ENCODE data around the gene ZMIZ1.

Gene ZMIZ1

DNA sequence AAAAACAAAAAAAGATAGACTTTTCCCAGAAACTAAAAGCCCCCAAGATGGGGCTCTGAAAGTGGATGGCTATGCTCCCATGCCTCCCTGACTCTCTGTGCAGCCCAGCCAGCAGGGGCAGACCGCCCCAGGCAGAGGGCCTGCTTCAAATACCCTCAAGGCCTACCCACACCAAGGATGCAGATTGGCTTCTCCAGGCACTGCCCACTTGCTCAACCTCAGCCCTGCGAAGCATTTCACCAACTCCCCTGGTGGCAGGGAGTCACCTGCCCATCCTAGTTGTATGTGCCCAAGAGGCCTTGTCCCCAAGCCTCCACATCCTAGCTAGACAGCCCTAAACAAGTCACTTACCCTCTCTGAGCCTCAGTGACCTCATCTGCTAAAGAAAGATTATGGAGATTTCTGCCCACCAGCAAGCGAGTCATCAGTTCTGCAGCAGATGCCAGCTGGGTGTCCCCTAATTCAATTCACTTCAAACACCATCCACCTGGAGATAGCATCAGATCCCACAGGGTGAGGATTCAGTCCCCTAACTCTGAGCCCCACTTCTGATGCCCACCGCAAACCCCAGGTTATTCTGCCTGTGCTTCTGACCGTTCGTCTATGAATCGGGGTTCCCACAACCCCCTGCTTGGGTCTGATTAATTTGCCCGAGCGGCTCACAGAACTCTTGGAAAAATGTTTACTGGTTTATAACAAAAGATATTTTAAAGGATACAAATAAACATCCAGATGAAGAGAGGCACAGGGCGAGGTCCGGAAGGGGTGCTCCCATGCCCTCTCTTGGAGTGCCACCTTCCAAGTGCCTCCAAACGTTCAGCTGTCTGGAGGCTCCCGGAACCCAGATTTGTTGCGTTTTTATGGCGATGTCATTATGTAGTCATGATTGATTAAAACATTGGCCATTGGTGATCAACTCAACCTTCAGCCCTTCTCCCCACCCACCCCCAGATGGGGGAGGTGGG is 18.6 kb upstream of the ZMIZ1 start:
- Histone ChIP-seq H3K4me1 (ENCODE audit: insufficient read depth, insufficient read length) (peaks cover 27% of the 10 kb centered on the region), H3K27me3 (ENCODE audit: insufficient read depth, insufficient read length) (no peaks in the 10 kb centered on the region), H3K9ac (ENCODE audit: insufficient read length, low read depth) (no peak overlapping the region), H3K4me3 (ENCODE audit: insufficient read length, low read depth) (no peak overlapping the region), H3K36me3 (ENCODE audit: insufficient read depth, insufficient read length, low read length) (no peaks in the 10 kb centered on the region), H3K9me3 (ENCODE audit: insufficient read depth, low read length) (no peaks in the 10 kb centered on the region)
- no peak for DNase-seq (ENCODE audit: low read depth, low spot score)
- TF ChIP-seq ZNF274 (IDR thresholded peaks at IDR 0.05; ENCODE audit: low read depth, low read length): no peak
- TF ChIP-seq YY1 (IDR thresholded peaks at IDR 0.05; ENCODE audit: insufficient read depth, insufficient read length): no peak
- no peak for TF ChIP-seq SUZ12 (IDR thresholded peaks at IDR 0.05; ENCODE audit: extremely low read depth, insufficient read depth, insufficient read length)

DNA sequence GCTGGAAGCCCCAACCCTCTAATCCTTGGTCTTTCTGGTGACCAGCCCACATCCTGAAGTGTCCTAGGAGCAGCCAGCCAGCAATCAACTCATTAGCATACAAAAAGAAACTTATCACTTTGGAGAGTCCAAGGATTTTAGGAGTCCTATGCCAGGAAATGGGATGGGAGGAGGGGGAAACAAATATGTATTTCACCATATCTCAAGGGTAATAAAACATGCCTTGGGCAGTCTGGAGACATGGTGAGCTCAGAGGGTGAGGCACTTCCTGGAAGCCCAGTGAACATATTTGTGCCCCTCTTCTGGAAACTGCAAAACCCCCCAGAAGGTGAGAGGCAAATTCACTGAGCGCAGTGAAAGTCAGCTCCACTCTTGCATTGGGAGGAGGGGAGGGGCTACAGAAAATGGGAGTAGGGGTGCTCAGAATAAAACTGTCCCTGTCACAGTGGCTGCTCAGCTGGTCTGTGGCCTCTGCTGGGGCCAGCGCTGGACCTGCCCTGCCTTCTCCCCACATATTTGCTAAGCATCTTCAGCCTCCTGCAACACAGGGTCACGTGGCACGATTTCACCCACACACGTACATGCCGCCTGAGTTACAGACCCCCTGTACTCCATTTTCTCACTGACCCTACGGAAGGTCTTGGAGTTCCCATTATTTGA is 17.7 kb upstream of the ZMIZ1 start:
- TF ChIP-seq ZNF274 (IDR thresholded peaks at IDR 0.05; ENCODE audit: low read depth, low read length) (no peak), YY1 (IDR thresholded peaks at IDR 0.05; ENCODE audit: insufficient read depth, insufficient read length) (no peak), SUZ12 (IDR thresholded peaks at IDR 0.05; ENCODE audit: extremely low read depth, insufficient read depth, insufficient read length) (no peak)
- Histone ChIP-seq H3K9me3 (ENCODE audit: insufficient read depth, low read length) (no peaks in the 10 kb centered on the region), H3K9ac (ENCODE audit: insufficient read length, low read depth) (no peak overlapping the region), H3K4me3 (ENCODE audit: insufficient read length, low read depth) (no peak overlapping the region), H3K4me1 (ENCODE audit: insufficient read depth, insufficient read length) (peaks cover 27% of the 10 kb centered on the region), H3K36me3 (ENCODE audit: insufficient read depth, insufficient read length, low read length) (no peaks in the 10 kb centered on the region), H3K27me3 (ENCODE audit: insufficient read depth, insufficient read length) (no peaks in the 10 kb centered on the region)
- no peak for DNase-seq (ENCODE audit: low read depth, low spot score)

GRCh38 chr10:79051766-79052165 is 17.0 kb upstream of the ZMIZ1 start:
- Histone ChIP-seq H3K9ac (ENCODE audit: insufficient read length, low read depth) (no peak overlapping the region), H3K27me3 (ENCODE audit: insufficient read depth, insufficient read length) (no peaks in the 10 kb centered on the region), H3K4me3 (ENCODE audit: insufficient read length, low read depth) (no peak overlapping the region), H3K9me3 (ENCODE audit: insufficient read depth, low read length) (no peaks in the 10 kb centered on the region), H3K36me3 (ENCODE audit: insufficient read depth, insufficient read length, low read length) (no peaks in the 10 kb centered on the region), H3K4me1 (ENCODE audit: insufficient read depth, insufficient read length) (peaks cover 26% of the 10 kb centered on the region)
- no peak for TF ChIP-seq SUZ12 (IDR thresholded peaks at IDR 0.05; ENCODE audit: extremely low read depth, insufficient read depth, insufficient read length)
- no peak for TF ChIP-seq ZNF274 (IDR thresholded peaks at IDR 0.05; ENCODE audit: low read depth, low read length)
- no peak for DNase-seq (ENCODE audit: low read depth, low spot score)

DNA sequence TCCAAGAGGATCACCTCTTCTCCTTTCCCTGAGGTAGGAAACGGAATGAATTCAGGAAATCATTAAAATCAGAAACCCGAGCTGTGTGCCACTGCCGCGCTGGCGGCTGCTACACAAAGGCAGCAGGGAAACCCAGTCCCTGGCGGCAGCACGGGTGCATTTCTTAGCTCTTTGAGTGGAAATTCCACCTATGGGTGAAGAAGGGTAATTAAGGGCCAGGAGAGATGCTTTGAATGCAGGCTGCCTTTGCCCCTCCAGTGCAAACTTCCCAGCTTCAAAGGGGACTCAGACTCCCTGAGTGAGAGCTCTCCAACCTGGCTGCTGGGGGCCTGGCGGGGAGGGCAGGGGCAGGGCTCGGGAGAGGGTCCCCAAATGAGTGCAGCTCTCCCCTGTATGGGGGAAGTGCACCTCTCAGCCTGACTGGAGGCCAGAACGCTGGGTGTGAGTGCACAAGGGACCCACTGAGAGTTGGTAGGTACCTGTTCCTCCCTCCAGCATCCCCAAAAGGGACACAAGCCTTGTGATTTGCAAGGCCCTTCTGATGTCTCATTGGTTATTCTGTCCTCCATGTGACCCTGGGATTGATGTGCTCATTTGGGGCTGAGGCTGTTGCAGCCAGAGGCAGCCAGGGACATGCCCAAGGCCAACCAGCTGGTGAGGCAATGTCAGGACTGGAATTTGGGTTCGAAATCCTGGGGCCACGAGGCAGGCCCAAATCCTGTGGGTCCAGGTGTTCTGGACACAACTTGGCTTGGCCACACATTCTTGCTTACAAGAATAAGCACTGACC is 16.3 kb upstream of the ZMIZ1 start:
- Histone ChIP-seq H3K9ac (ENCODE audit: insufficient read length, low read depth) (no peak overlapping the region), H3K9me3 (ENCODE audit: insufficient read depth, low read length) (no peaks in the 10 kb centered on the region), H3K36me3 (ENCODE audit: insufficient read depth, insufficient read length, low read length) (no peaks in the 10 kb centered on the region), H3K4me3 (ENCODE audit: insufficient read length, low read depth) (no peak overlapping the region), H3K4me1 (ENCODE audit: insufficient read depth, insufficient read length) (peaks cover 31% of the 10 kb centered on the region), H3K27me3 (ENCODE audit: insufficient read depth, insufficient read length) (no peaks in the 10 kb centered on the region)
- TF ChIP-seq SUZ12 (IDR thresholded peaks at IDR 0.05; ENCODE audit: extremely low read depth, insufficient read depth, insufficient read length): no peak
- no peak for TF ChIP-seq ZNF274 (IDR thresholded peaks at IDR 0.05; ENCODE audit: low read depth, low read length)
- TF ChIP-seq YY1 (IDR thresholded peaks at IDR 0.05; ENCODE audit: insufficient read depth, insufficient read length): no peak
- DNase-seq (ENCODE audit: low read depth, low spot score): no peak

DNA sequence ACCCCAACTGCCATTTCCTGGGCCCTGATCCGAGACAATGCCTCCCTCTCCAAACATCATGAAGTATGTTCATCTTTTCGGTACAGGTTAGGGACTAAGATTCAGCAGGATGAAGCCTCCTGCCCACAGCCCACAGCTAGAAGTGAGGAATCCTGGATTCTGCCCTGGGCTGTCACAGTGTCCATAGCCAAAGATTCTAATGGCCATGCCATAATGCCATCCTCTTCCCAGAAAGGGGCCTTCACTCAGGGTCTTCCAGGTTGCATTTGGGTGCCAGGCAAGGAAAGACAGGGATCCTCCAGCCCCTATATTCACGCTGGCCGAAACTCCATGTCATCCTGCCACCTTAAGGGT is 15.7 kb upstream of the ZMIZ1 start:
- Histone ChIP-seq H3K36me3 (ENCODE audit: insufficient read depth, insufficient read length, low read length) (no peaks in the 10 kb centered on the region), H3K27me3 (ENCODE audit: insufficient read depth, insufficient read length) (peaks cover under 1% of the 10 kb centered on the region), H3K4me1 (ENCODE audit: insufficient read depth, insufficient read length) (peaks cover 28% of the 10 kb centered on the region), H3K9me3 (ENCODE audit: insufficient read depth, low read length) (no peaks in the 10 kb centered on the region), H3K9ac (ENCODE audit: insufficient read length, low read depth) (no peak overlapping the region), H3K4me3 (ENCODE audit: insufficient read length, low read depth) (no peak overlapping the region)
- no peak for DNase-seq (ENCODE audit: low read depth, low spot score)
- TF ChIP-seq YY1 (IDR thresholded peaks at IDR 0.05; ENCODE audit: insufficient read depth, insufficient read length) (no peak), SUZ12 (IDR thresholded peaks at IDR 0.05; ENCODE audit: extremely low read depth, insufficient read depth, insufficient read length) (no peak), ZNF274 (IDR thresholded peaks at IDR 0.05; ENCODE audit: low read depth, low read length) (no peak)

DNA sequence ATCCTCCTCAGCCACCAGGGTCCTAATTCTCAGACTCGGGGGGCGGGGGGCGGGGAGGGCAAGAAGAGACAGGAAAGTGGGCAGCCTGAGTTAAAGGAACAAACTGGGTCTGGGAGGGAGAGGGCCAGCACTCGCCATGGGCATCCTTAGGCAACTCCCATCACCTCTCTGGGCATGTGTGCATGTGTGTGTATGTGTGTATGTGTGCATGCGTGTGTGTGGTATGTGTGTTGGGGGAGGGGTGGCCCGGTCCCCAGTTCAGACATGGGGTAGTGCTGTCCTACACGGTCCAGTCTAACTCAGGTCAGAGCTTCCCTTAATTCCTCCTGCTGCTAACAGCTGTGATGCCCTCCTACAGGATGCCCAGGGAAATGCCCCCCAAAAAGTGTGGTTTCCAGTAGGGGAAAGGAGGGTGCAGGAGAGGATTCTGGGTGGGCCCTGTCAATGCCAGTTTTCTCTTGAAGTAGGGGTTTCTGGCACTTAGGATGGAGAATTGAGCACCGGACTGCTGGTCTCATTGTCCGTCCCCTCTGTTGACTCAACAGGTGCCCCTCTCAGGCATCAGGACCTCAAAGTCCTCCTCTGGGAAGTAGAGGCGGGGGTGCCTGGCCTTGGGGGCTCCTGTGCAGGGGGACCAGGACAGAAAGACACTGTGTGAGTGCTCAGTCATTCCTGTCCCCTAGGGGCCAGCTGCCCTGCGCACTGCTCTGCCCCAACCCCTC is 15.1 kb upstream of the ZMIZ1 start:
- H3K27me3 ChIP-seq (ENCODE audit: insufficient read depth, insufficient read length): peaks cover 4% of the 10 kb centered on the region
- H3K4me1 ChIP-seq (ENCODE audit: insufficient read depth, insufficient read length): peaks cover 23% of the 10 kb centered on the region
- no peak overlapping the region for H3K9ac ChIP-seq (ENCODE audit: insufficient read length, low read depth)
- H3K9me3 ChIP-seq (ENCODE audit: insufficient read depth, low read length): no peaks in the 10 kb centered on the region
- no peak overlapping the region for H3K4me3 ChIP-seq (ENCODE audit: insufficient read length, low read depth)
- no peak for TF ChIP-seq ZNF274 (IDR thresholded peaks at IDR 0.05; ENCODE audit: low read depth, low read length)
- TF ChIP-seq YY1 (IDR thresholded peaks at IDR 0.05; ENCODE audit: insufficient read depth, insufficient read length): no peak
- no peak for TF ChIP-seq SUZ12 (IDR thresholded peaks at IDR 0.05; ENCODE audit: extremely low read depth, insufficient read depth, insufficient read length)
- no peaks in the 10 kb centered on the region for H3K36me3 ChIP-seq (ENCODE audit: insufficient read depth, insufficient read length, low read length)
- no peak for DNase-seq (ENCODE audit: low read depth, low spot score)

Data from NT2/D1 (cell line).